Measurements from ENCODE around the gene NPS.

GRCh38 chr10:127553417-127553816 is 4.3 kb downstream of the NPS start:
- TF ChIP-seq CTCF (conservative IDR thresholded peaks at IDR 0.05 in 1 of 2, IDR thresholded peaks at IDR 0.05 in 1 of 2; ENCODE audit: extremely low read depth in 1 of 2, insufficient read depth in 1 of 2, low read depth in 1 of 2, low read length in 2 of 2) (no peak), EZH2 (IDR thresholded peaks at IDR 0.05; ENCODE audit: borderline replicate concordance, low read length) (no peak)
